Tibial artery (tissue), 4 donors: ENCODE measurements around the gene VOPP1.

Experiments
- DNase-seq, 2 donors: peaks; one replicate each; pipeline ENCODE4 v3.0.0-alpha.2; 2019
- H3K27ac ChIP-seq, 2 donors: fragments of 200-600 bp; sonication (generic) in 1 of 2; 1 replicate in 1 of 2; 2 replicates in 1 of 2; pipeline ENCODE4 v1.5.1; 2018 to 2019; ENCODE audit warnings: mild to moderate bottlenecking in 1 of 2
- H3K27me3 ChIP-seq, 2 donors: fragments of 200-600 bp; sonication (generic) in 1 of 2; one replicate each; pipeline versions ENCODE4 v1.5.1 to v1.6.0; 2016 to 2019
- H3K36me3 ChIP-seq, 3 donors: fragments of 200-600 bp; sonication (generic) in 2 of 3; one replicate each; pipeline ENCODE4 v1.5.1; 2016 to 2019; ENCODE audit warnings: mild to moderate bottlenecking in 2 of 3
- H3K4me1 ChIP-seq, 4 donors: fragments of 200-600 bp; sonication (generic) in 2 of 4; 1 replicate in 3 of 4; 2 replicates in 1 of 4; pipeline ENCODE4 v1.5.1; 2016 to 2019
- H3K4me3 ChIP-seq, 2 donors: fragments of 200-600 bp; sonication (generic) in 1 of 2; 1 replicate in 1 of 2; 2 replicates in 1 of 2; pipeline ENCODE4 v1.5.1; 2018 to 2019; ENCODE audit warnings: mild to moderate bottlenecking in 2 of 2
- H3K9me3 ChIP-seq, 3 donors: fragments of 200-600 bp; sonication (generic) in 1 of 3; one replicate each; pipeline ENCODE4 v1.5.1; 2016 to 2019
- CTCF ChIP-seq, 2 experiments: fragments of 200-600 bp in 1 of 2; fragments of 450-650 bp in 1 of 2; IDR thresholded peaks; one replicate each; pipeline ENCODE4 v1.5.1; 2017 to 2019; ENCODE audit warnings: antibody characterized with exemption in 2 of 2, mild to moderate bottlenecking in 1 of 2, moderate library complexity in 1 of 2
- intact Hi-C: fragments of 100-400 bp; cut with DNase I; formaldehyde crosslinking; loops from one replicate; pipeline ENCODE4 v1.15.0; 2023; ENCODE audit warnings: low total_unique reads

Gene VOPP1

GRCh38 chr7:55431898-55432297, 140.4 kb downstream of the VOPP1 start:
- H3K9me3 ChIP-seq = no peaks in the 10 kb centered on the region
- DNase-seq = no peak
- H3K4me3 ChIP-seq = no peak overlapping the region
- no peak for TF ChIP-seq CTCF (IDR thresholded peaks at IDR 0.05)
- no peaks in the 10 kb centered on the region for H3K4me1 ChIP-seq
- intact Hi-C loops = no loop called here
- H3K27me3 ChIP-seq = no peaks in the 10 kb centered on the region
- peaks cover 0 to 18% (median 0%) of the 10 kb centered on the region in 3 donors for H3K36me3 ChIP-seq
- H3K27ac ChIP-seq = no peak overlapping the region

DNA sequence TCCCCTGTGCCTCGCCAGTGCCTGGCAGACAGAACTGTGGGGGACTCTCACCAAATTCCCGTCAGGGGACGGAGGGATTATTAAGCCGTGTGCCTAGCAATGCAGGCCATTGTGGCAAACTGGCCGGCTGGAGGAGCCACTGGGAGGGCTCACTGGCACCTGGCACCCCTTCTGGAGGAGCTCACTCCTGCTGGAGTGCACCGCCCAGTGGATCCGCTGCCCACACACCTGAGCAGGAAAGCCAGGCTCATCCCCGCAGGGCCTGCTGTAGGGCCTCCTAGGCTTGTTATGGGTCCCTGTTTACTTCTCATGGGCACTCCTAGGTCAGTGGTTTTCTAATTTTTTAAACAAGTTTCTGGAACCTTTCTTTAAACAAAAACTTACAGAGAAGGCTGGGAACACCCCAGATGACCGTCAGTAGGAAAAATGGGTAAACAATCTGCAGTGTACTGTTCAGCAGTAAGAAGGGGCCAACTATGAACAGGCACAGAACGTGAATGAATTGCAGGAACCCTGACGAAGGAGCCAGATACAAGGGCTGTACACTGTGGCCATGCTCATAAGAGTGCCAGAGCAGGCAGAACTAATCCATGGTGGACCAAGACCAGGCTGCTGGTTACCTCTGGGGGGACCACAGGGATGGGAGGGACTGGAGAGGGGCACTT, 142.3 kb downstream of the VOPP1 start:
- TF ChIP-seq CTCF (IDR thresholded peaks at IDR 0.05) = no peak
- intact Hi-C loops = no loop called here
- Histone ChIP-seq H3K36me3 (peaks cover 0 to 37% (median 4%) of the 10 kb centered on the region in 3 donors), H3K27ac (no peak overlapping the region), H3K27me3 (no peaks in the 10 kb centered on the region), H3K9me3 (no peaks in the 10 kb centered on the region), H3K4me3 (no peak overlapping the region), H3K4me1 (no peaks in the 10 kb centered on the region)
- no peak for DNase-seq

DNA sequence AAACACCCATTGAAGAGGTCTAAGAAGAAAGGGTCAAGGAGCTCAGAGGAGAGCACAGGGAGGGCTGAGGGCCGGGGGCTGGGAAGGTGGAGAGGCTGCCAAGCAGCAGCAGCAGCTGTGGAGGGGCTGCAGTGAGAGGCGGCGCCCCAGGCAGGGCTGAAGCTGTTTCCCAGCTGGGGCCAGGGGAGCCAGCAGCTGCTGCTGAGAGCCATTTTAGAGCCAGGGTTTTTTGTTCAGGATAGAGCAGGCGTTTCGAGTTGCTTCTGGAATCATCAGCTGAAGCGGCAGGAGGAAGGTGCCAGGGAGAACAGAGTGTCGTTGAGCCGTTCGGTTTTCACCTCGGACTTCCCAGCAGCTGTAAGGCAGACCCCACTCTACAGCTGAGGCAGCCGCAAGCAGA, 144.5 kb downstream of the VOPP1 start:
- no peak for TF ChIP-seq CTCF (IDR thresholded peaks at IDR 0.05)
- Histone ChIP-seq H3K36me3 (peaks cover 0 to 36% (median 4%) of the 10 kb centered on the region in 3 donors), H3K4me1 (no peaks in the 10 kb centered on the region), H3K27me3 (no peaks in the 10 kb centered on the region), H3K27ac (no peak overlapping the region), H3K9me3 (no peaks in the 10 kb centered on the region), H3K4me3 (no peak overlapping the region)
- DNase-seq = no peak
- intact Hi-C loops = no loop called here

GRCh38 chr7:55427342-55427741, 145.0 kb downstream of the VOPP1 start:
- H3K4me1 ChIP-seq = no peaks in the 10 kb centered on the region
- DNase-seq = no peak
- TF ChIP-seq CTCF (IDR thresholded peaks at IDR 0.05) = no peak
- no peak overlapping the region for H3K27ac ChIP-seq
- no peaks in the 10 kb centered on the region for H3K27me3 ChIP-seq
- intact Hi-C loops = no loop called here
- H3K4me3 ChIP-seq = no peak overlapping the region
- H3K9me3 ChIP-seq = no peaks in the 10 kb centered on the region
- H3K36me3 ChIP-seq = peaks cover 0 to 34% (median 4%) of the 10 kb centered on the region in 3 donors

- H3K27me3 ChIP-seq = no peaks in the 10 kb centered on the region
- intact Hi-C loops = no loop called here
- no peaks in the 10 kb centered on the region for H3K9me3 ChIP-seq
- peaks cover 0 to 32% (median 4%) of the 10 kb centered on the region in 3 donors for H3K36me3 ChIP-seq
- TF ChIP-seq CTCF (IDR thresholded peaks at IDR 0.05) = no peak
- no peaks in the 10 kb centered on the region for H3K4me1 ChIP-seq
- H3K4me3 ChIP-seq = no peak overlapping the region
- no peak overlapping the region for H3K27ac ChIP-seq
- DNase-seq = no peak
Measured at GRCh38 chr7:55426676-55427075, 145.6 kb downstream of the VOPP1 start.
